Hematopoietic multipotent progenitor cell treated with erythropoietin and hydrocortisone succinate and interleukin-3 and kit ligand, for 17 days (in vitro differentiated cells): ENCODE data around the gene PRKCZ.

Experiments
- DNase-seq: peaks from one replicate; pipeline ENCODE4 v3.0.0-alpha.2; 2015; ENCODE audit warnings: low spot score

Gene PRKCZ

DNA sequence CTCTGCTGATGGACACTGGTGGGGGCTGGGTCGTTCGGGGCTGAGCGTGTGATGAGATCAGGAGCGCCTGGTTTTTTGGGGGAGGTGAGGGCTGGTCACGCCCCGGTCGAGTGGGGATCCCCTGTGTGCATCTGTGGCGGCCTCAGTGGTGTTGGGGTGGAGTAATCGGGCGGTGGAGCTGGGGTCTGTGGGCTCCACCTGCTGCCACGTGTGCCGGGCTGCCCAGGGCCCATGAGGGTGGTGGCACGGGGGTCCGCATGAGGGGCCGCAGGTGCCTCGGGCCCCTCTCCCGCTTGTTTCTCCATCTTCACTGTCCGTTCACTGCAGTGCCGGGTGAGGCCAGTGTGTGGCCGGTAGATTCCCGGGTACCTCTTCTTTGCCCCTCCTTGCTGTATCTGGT lies 17.2 kb downstream of the PRKCZ start:
- DNase-seq, result no peak

DNA sequence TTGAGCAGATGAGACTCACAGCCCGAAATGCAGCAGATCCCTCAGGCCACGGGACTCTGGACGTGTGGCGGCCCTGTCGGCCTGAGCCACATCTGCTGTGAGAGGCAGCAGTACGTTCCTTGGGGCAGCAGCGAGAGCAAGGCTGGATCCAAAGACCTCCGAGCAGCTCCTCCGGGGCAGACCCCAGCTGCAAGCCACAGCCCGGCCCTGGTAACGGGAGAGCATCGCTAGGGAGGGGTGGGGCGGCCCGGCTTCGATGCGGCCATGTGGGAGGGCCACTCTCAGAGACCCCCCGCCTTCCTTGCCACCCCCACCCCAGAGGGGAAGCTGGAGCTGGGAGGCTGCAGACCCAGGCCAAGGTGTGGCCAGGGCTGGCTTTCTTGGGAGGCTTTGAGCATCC lies 17.8 kb downstream of the PRKCZ start:
- no peak for DNase-seq

DNA sequence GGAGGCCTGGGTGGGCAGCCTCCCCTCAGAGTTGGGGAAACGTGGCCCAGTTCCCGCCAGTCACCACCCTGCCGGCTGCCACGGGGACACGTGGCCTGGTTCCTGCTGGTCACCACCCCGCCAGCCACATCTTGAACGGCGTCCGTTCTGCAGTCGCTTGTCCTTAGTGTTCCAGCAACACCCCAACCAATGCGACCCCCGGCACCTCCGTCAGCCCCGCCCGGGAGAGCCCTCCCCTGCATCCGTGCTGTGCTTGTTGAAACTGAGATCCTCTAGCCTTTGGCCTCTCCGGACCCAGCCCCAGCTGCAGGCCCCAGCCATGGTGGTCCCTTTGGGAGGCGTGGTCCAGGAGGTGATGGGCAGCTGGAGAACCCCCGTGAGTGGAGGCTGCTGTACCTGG lies 18.7 kb downstream of the PRKCZ start:
- no peak for DNase-seq

DNA sequence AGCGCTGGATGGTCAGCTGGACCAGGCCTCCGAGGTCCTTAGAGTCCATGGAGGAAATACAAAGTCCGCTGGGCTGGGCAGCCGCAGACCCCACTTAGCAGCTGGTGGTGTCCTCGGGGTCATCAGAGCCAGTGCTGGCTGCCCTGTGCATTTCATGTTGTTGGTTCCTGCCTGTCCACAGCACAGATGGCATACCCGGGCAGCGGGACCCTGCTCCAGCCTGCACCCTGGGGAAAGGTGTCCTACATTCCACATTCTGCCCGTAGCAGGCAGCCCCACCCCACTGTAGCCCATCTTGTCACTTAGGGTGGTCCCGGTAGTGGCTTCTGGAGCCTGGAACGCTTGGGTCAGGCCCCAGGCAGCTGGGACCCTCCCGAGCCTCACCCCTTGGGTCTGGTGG lies 19.8 kb downstream of the PRKCZ start:
- no peak for DNase-seq

DNA sequence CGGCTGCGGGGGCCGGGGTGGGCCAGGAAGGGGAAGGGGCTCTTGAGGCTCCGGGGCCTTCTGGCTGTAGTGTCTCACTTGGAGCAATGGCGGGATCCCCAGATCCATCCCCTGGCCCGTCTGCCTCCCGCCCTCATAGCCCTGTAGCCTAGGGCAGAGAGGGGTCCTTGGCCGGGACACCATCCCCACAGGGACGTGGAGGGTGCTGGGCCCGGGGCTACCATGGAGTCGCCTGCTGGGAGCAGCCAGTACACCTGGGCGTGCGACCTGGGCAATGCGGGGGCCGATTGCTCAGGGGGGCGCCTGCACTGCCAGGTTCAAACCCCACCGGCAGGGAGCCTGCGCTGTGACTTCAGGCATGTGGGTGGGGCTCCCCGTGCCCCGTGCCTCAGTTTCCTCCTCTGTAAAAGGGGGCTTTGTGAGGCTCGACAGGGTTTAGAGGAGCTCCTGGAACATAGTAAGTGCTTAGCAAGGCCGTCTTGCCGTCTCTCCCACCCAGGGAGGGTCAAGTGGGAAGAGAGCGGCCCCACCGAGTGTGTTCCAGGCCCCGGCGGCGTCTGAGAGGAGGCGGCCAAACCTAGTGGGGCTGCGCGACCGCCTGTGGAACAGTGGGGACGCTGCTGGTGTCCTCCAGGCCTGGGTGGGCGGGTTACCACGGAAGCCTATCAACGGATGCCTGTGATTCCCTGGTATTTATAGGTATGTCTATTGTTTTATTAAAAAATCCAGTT lies 20.8 kb downstream of the PRKCZ start:
- no peak for DNase-seq

DNA sequence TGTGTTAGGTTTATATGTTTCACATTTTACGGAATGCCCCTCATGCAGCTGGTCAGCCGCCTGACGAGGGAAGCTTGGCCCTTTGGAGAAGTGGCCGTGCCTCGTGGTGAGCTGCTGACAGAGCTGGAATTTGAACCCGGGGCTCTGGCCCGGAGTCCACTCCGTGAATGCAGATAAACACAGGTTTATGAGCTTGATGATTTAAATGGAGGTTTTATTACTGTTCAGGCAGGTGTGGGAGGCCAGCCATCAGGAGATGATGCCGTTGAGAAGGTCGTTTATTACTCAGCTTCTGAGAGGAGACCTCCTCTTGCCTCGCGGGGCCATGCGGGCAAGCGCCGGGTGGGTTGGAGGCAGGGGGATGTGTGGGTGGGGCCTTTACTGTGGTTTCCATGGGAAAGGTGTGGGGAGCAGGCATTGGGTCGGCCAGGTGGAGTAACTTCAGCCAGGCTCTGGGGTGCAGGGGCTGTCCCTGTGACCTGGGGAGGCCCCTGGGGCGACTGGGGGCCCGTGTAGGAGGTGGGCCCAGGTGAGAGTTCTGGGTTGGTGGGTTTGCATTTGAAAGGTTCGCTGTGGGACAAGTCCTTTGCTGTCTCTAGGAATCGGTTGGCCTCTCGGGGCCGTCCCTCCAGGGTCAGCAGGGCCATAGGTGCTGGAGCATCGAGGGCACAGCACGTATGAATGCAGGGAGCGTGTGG lies 22.0 kb downstream of the PRKCZ start:
- no peak for DNase-seq

DNA sequence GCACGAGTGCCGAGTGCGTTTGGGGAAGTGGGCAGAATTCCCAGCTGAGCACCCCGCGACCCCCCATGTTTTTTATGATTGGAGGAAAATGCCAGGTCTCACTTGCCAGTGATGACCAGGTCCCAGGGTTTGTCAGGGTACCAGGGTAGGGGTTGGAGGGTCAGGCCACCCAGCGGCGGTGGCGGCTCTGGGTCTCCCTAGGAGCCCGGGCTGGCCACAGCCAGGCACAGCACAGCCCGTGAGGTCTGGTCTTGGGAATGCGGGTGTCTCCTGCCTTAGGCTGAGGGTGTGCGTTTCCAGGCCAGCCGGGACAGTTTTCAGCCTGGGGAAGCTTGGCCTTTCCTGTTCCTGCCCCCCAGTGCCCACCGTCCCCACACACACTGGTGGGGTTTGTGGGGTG lies 22.7 kb downstream of the PRKCZ start:
- DNase-seq, result no peak

DNA sequence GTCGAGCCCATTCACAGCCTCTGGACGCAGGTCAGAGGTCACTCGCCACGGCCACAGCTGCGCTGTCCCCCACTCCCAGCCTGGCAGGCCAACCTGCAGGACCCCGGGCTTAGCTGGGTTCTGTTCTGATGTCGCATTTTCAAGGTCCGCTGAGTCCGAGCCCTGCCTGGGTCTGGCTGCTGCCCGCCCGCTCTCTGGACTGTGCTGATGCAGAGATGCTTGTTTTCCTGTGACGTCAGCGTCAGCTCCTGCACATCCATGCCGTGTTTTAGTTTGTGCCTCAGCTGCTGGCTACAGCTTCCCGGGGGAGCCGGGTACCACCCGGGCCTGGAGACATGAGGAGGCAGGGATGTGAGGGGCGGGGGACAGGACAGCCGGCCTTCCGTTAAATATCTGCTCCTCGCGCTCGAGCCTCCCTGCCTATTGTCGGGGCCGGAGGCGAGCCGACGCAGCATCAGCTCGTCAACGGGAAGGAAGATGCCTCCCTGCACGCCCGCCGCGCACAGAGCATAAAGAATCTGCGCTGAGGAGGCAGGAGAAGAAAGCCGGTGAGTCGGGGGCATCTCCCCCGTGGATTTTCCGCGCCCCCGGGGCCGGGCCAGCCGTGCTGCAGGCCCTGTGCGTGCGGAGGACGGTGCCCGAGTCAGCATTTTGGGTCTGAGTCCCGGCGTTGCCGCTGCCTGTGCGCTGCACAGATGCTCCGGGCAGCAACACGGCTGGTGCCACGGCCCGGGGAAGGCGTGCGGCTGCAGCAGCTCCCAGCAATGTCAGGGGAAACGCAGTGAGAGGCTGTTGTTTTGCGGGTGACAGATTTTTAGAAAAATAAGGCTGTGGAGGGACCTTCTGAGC lies 23.4 kb downstream of the PRKCZ start:
- no peak for DNase-seq

DNA sequence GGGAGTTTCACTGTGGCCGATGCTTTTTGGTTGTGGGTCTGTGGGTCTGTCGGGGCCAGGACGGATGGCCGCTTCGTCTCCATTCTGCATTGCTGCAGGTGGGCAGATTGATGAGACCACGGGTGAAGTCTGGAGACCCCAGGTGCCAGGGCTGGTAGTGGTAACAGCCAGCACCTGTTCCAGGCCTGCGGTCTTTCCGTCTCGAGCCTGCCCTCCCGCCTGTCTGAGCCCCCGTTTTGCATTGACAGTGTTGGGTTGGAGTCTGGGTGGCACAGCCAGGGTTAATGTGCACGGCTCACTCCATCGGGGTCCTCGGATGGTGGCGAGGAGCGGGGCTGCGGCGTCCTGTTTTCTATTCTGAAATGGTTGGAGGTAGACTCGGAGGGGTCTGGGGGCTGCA lies 24.2 kb downstream of the PRKCZ start:
- DNase-seq, result no peak

DNA sequence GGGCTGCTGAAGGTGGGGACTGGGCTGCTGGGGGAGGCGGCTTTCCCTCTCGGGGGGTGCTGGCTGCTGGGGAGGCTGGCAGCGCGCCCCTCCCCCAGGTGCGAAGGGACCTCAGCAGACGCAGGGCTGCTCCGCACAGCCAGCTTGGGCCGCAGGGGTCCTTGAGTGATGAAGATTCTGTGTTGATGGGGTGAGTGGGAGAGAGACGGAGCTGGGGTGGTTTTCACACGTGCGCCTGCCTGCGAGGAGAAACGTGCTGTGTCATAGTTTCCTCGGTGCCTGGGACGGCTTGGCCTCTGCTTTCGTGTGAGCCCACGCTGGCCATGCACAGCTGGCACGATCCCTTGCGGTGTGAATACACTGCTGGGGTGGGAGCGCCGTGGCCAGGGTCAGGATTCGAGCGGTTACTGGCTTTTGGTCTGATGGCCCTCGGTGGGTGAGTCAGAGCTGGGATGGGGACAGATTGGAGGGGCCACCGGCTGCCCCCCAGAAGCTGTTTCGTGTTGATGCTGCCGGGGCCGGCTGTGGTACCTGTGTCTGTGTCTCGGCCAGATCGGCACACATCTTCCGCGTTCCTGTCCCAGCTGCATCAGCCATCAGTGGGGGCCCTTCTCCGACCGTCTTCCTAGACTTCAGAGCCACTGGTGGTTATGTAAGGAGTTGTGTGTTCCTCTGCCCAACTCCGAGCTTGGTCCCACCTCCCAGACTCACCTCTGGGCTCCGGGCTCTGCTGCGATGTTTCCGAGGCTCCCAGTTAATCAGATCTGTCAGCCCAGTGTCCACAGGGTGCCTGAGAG lies 24.9 kb downstream of the PRKCZ start:
- DNase-seq, result no peak

DNA sequence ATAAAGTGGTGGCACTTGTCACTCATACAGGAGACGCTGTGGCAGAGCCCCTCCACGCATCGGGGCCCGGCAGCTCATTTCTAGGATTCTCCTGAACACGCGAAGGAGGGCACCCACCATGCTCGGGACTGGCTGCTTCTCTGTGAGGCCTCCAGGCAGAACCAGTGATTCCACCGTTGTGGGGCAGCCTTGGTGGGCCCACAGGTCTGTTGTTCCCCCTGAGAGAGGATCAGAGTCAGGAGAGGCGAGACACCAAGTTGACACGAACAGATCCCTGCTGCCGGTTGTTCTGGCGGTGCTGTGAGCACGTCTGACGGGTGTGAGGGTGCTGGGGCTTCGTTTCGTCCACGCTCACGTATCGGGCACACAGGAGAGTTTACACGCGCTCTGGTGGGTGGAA lies 26.6 kb downstream of the PRKCZ start:
- no peak for DNase-seq

DNA sequence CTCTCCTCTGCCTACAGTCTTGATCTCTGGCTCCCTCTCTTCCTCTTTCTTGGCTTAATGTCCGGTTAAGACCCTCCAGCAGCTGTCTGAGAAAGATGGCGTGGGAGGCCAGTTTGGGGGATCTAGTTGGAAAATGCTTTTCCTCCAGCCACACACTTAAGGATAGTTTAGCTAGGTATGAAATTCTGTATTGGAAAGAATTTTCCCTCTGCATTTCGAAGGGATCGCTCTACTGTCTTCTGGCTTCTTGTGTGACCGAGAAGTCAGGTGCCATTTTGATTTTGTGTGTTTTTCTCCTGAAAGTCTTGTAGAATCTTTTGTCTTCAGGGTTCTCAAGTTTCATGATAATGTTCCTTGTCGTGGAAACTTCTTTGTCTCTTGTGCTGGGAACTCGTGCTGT lies 28.0 kb downstream of the PRKCZ start:
- no peak for DNase-seq

DNA sequence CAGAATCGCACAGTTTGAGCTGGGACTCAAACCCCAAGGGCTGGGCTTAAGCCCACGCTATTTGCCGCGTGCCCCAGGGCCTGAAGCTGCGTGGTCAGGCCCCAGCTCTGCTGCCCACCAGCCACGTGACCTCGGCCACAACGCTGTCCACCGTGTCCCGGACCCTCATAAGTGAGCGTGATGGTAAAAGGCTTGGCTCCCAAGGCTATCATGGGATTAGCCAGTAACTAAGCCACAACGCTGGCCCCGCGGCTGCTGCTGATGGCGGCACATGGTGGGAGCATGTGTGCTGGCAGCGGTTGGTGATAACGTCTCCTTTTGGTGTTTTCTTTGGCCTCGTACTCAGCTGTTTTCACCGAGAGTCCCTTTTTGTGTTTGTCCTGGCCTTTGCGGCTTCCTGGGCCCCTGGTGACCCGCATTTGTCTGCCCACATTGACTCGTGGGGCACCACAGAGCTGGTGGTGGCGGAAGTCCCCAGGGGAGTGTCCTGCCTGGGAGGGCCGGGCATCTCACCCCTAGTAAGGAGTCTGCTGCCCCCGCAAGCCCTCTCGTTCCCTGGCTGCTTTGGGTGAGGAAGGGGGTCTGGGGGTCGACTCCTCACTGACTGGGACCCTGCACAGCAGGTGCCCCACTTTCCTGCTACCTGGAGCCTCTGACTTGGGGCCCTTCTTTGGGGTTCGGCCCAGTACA lies 29.3 kb downstream of the PRKCZ start:
- DNase-seq, result no peak

DNA sequence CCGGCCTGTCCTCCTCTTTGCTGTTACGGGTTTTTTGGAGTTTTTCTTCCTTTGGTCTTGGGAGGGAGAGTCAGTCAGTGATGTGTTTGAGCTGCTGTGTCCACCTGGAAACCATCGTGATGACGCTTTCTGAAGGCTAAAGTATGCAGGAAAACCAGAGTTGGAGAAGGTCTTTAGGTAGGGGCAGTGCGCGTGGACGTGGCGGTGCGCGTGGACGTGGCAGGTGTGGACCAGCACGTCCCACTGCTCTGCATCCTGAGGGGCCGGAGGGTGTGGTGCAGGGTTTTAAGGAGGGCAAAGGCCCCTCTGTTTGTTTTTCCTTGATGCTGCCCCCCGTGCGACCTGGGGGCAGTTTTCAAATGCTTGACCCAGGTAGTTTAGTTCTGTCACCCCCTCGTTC lies 29.9 kb downstream of the PRKCZ start:
- no peak for DNase-seq

DNA sequence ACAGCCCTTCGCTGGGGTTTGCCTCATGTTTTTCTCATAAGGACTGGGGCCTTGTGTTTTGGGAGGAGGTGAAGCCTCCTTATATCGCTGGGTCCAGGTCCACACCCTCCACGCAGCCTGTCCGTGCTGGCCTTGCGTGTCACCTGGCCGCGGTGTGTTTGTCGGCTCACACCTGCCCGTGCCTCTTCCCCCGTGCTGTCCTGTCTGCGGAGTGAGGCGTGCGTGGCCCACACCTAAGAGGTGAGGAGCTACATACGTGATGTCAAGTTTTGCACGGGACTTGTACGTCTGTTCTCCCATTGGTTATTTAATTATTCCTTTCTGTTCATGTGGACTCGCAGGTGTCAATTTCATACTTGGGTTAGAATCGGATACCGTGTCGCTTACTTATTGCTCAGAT lies 30.7 kb downstream of the PRKCZ start:
- no peak for DNase-seq

DNA sequence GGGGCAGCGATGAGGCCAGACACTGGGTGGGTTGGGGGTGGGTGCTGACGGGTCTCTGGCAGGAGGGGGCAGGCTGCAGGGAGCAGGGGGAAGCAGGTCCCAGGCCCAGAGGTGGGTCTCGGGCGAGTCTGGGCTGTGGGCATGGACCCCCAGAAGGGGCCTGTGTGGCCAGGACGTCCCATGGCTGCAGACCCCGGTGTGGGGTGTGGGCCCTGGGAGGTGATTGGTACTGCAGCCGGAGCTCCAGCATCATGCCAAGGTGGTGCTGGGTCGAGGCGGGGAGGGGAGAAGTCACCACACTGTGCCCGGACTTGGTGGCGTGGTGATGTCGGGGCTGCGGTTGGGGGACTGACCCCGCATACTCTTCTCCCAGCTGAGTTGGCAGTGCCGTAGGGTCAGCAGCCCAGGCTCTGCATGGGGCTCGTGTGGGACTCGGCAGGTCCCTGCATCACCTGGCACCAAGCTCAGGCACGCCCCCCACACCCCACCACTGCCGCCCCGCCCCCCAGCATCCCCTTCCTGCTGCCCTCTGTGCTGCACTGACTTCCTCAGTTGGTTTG lies 31.2 kb downstream of the PRKCZ start:
- DNase-seq, result no peak

DNA sequence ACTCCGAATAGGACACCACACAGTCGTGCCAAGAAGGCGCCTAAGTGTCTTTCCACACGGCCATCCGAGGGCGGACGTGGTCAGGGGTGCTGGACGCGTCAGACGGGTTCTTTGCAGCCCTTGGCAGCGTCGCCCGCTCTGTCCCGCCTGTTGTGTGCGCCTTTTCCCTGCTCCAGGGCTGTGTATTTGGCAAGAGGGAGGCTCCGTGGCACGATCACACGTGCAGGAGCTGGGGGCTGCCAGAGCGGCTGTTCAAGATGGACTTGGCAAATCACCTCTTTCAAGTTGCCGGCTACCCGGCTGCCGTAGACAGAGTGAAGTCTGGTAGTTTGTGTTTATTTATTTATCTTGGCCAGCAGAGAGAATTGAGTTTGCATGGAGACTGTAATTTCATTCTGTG lies 31.9 kb downstream of the PRKCZ start:
- DNase-seq, result no peak

DNA sequence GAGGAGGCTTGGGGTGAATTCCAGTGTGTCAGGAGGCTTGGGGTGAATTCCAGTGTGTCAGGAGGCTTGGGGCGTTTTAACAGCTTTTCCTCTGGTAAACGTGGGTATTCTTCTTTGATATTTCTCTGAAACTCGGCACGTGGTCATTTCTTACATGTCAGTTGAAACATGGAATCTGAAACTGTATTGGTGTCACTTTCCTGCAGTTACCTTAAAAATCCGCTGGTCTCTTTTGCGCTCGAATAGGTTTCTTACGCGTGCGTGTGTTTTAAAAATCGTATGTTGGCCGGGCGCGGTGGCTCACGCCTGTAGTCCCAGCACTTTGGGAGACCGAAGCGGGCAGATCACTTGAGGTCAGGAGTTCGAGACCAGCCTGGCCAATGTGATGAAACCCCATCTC lies 33.5 kb downstream of the PRKCZ start:
- DNase-seq, result no peak

DNA sequence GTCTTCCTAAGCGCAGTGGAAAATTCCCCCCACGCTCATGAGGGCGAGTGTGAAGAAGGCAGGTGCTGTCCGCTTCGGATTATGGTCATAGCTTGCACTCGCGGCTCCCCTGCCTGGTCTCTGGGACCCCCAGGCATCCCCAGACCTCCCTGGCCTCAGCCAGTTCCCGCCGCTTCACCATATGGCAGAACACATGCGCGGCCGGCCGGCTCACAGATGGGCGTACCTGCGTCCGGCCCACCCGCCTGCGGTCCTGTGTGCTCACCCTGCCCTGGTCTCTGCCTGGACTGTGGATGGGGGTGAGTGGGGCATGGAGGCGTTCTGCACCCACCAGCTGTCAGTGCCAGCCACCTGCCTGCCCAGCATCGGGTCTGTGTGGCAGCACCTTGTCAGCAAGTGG lies 34.1 kb downstream of the PRKCZ start:
- DNase-seq, result no peak

DNA sequence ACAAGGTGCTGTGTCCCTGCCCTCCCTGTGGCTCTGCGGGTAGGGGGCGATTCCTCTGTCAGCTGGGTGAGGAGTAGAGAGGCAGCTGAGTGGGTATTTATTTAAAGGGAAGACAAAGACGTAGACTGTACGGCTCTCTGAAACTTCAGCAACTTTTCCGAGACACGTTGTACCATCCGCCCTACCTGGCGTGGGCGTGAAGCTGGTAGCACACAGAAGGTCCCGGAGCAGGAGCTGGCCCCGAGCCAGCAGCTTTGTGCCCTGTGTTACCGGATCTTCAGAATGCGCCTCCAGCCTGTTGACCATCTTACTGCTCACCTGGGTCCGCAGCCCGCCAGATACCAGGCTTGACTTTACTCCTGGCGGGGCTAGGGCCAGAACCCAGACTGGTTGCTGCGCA lies 34.9 kb downstream of the PRKCZ start:
- DNase-seq, result no peak

DNA sequence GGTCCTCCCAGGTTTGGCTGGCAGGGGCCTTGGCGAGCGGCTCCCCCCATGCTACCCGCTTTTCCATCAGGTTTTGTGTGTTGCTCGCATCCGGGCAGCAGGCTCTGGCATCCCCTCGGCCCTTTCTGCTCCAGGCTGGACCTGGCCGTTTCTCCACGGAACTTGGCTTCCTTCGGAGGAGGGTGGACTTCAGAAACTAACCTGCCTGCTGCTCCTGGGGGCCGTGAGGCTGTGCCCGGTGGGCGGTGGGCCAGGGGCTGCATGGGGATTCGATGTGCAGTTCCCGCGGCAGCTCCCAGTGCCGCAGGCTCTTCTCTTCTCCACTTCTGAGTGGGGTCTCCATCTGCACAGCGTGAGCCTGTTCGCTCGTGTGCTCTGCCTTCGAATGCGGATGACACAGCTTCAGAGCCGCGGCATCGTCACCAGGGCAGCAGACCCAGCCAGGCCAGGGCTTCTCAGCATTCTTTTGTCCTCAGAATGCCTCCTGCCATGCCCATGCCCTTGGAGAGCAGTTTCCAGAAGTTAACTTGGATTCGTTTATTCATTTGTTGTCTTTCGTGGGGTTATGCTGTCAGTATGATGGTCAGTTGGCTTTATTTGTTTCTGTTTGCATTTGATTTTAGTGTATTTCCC lies 36.4 kb downstream of the PRKCZ start:
- no peak for DNase-seq
